Esophagus squamous epithelium (tissue), 5 donors: ENCODE measurements around the gene CYB561D2. TPM values are rescaled to one million over a fixed set of nuclear protein-coding genes. Genes with fewer than 3 reads are reported as not detected.

Experiments
- DNase-seq: peaks from one replicate; lab custom pipeline; 2025; lab: John Stamatoyannopoulos, UW
- H3K27ac ChIP-seq, 4 donors: fragments of 200-600 bp; sonication (generic); one replicate each; pipeline ENCODE4 v1.5.1; 2016 to 2019; ENCODE audit warnings: mild to moderate bottlenecking in 1 of 4
- H3K27me3 ChIP-seq, 4 donors: fragments of 200-600 bp; sonication (generic); 1 replicate in 3 of 4; 2 replicates in 1 of 4; pipeline versions ENCODE4 v1.5.1 to v1.6.0; 2017 to 2021; ENCODE audit warnings: antibody characterized with exemption in 1 of 4
- H3K36me3 ChIP-seq, 3 donors: fragments of 200-600 bp; sonication (generic); one replicate each; pipeline ENCODE4 v1.5.1; 2016 to 2019
- H3K4me1 ChIP-seq, 3 donors: fragments of 200-600 bp; sonication (generic); one replicate each; pipeline ENCODE4 v1.5.1; 2017 to 2019
- H3K4me3 ChIP-seq, 4 donors: fragments of 200-600 bp; sonication (generic); 1 replicate in 3 of 4; 2 replicates in 1 of 4; pipeline ENCODE4 v1.5.1; 2016 to 2019; ENCODE audit warnings: mild to moderate bottlenecking in 2 of 4, moderate library complexity in 1 of 4
- H3K9me3 ChIP-seq, 3 donors: fragments of 200-600 bp; sonication (generic); one replicate each; pipeline ENCODE4 v1.5.1; 2016 to 2019
- POLR2A ChIP-seq, 4 donors: fragments of 450-650 bp; IDR thresholded peaks; one replicate each; pipeline ENCODE4 v1.6.1; 2017; ENCODE audit warnings: antibody characterized with exemption in 4 of 4, mild to moderate bottlenecking in 4 of 4, moderate library complexity in 3 of 4
- WGBS, 2 donors: methylation state at CpG; one replicate each; pipeline ENCODE4 v1.1.5; 2018; 5-methylcytosine and 5-hydroxymethylcytosine counted together
- intact Hi-C: fragments of 100-400 bp; cut with DNase I; formaldehyde crosslinking; loops from one replicate; pipeline ENCODE4 v1.15.0; 2022
- total RNA-seq, 4 donors: library from RNA; depleted of rRNA; stranded (reverse); fragments of >200 nt; gene quantifications; one replicate each; pipeline ENCODE4 v1.1.0, GENCODE V29; 2016
- TF ChIP-seq, protein P1 (sequence below), 6 experiments: fragments of 450-650 bp in 4 of 6; fragments of 200-600 bp in 2 of 6; sonication (generic) in 2 of 6; IDR thresholded peaks; one replicate each; pipeline ENCODE4 v1.5.1; 2016 to 2019; ENCODE audit warnings: antibody characterized with exemption in 6 of 6, mild to moderate bottlenecking in 4 of 6, moderate library complexity in 4 of 6
- donor health status: DM: yes; HTN: yes; CAD: no.

The CYB561D2 gene
- total RNA-seq, 4 donors from 2014 or later: 18.1 to 21.9 (median 20.5) TPM

GRCh38 chr3:50345586-50346234, 5.0 kb upstream of the CYB561D2 start, which contains the start of gene ZMYND10:
ZMYND10 (minus strand) TSS chr3:50345732; CDS start chr3:50345579, 153 bp downstream.
- TF ChIP-seq, protein P1, sequence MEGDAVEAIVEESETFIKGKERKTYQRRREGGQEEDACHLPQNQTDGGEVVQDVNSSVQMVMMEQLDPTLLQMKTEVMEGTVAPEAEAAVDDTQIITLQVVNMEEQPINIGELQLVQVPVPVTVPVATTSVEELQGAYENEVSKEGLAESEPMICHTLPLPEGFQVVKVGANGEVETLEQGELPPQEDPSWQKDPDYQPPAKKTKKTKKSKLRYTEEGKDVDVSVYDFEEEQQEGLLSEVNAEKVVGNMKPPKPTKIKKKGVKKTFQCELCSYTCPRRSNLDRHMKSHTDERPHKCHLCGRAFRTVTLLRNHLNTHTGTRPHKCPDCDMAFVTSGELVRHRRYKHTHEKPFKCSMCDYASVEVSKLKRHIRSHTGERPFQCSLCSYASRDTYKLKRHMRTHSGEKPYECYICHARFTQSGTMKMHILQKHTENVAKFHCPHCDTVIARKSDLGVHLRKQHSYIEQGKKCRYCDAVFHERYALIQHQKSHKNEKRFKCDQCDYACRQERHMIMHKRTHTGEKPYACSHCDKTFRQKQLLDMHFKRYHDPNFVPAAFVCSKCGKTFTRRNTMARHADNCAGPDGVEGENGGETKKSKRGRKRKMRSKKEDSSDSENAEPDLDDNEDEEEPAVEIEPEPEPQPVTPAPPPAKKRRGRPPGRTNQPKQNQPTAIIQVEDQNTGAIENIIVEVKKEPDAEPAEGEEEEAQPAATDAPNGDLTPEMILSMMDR (IDR thresholded peaks at IDR 0.05): no peak
- Histone ChIP-seq H3K4me3 (peak within 1 kb of the TSS; percentile 18 to 60 (median 36)), H3K4me1 (peaks cover 26 to 81% (median 32%) of the 10 kb centered on the region in 3 donors), H3K9me3 (no peaks in the 10 kb centered on the region), H3K36me3 (peaks cover 0 to 21% (median 0%) of the 10 kb centered on the region in 3 donors), H3K27me3 (no peaks in the 10 kb centered on the region), H3K27ac (peak within 1 kb of the TSS in 3 of 4 donors; percentile 48 to 63 (median 55))
- 20 to 26% methylated on average over 12 to 16 of the region's 45 CpGs for WGBS, 2 donors
- DNase-seq: no peak
- intact Hi-C loops: no loop called here

- WGBS, 2 donors: 22 to 29% methylated on average over 12 to 13 of the region's 14 CpGs
- peak overlapping the region in 2 of 4 donors; percentile 12 to 33 for H3K27ac ChIP-seq
- H3K4me3 ChIP-seq: no peak overlapping the region
- peaks cover 26 to 78% (median 34%) of the 10 kb centered on the region in 3 donors for H3K4me1 ChIP-seq
- H3K27me3 ChIP-seq: no peaks in the 10 kb centered on the region
- peaks cover 0 to 25% (median 0%) of the 10 kb centered on the region in 3 donors for H3K36me3 ChIP-seq
- TF ChIP-seq, protein P1 (IDR thresholded peaks at IDR 0.05): peak in 5 of 6 experiments; percentile 22 to 62 (median 48)
- no peak for TF ChIP-seq POLR2A (IDR thresholded peaks at IDR 0.05)
- no peak for DNase-seq
- intact Hi-C loops: no loop called here
- H3K9me3 ChIP-seq: no peaks in the 10 kb centered on the region
These were observed 3.4 kb upstream of the CYB561D2 start for GRCh38 chr3:50347187-50347813.

DNA sequence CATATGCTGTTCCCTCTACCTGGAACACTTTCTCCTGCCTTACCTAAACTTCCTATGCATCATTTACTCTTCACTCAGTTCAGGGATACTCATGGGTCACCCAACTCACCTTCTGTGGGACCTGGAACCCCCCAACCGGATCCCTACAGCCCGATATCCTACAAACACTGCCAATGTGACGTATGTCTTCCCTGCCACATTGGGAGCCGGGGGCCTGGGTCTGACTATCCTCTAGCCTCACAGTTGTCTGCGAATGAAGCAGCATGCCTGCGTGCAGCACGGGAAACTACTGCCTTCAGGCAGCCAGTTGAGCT, 492 bp upstream of the CYB561D2 start:
- Histone ChIP-seq H3K4me1 (peaks cover 25 to 92% (median 32%) of the 10 kb centered on the region in 3 donors), H3K27ac (peak overlapping the region; percentile 87 to 99 (median 95)), H3K27me3 (no peaks in the 10 kb centered on the region), H3K9me3 (no peaks in the 10 kb centered on the region), H3K4me3 (peak overlapping the region; percentile 64 to 97 (median 79)), H3K36me3 (peaks cover 17 to 48% (median 22%) of the 10 kb centered on the region in 3 donors)
- TF ChIP-seq POLR2A (IDR thresholded peaks at IDR 0.05): no peak
- TF ChIP-seq, protein P1 (IDR thresholded peaks at IDR 0.05): no peak
- intact Hi-C loops: no loop called here
- DNase-seq: no peak
- 3 to 5% methylated on average over 4 to 5 of the region's 7 CpGs for WGBS, 2 donors

GRCh38 chr3:50351323-50351697, 648 bp downstream of the CYB561D2 start:
- TF ChIP-seq, protein P1 (IDR thresholded peaks at IDR 0.05): no peak
- TF ChIP-seq POLR2A (IDR thresholded peaks at IDR 0.05): no peak
- Histone ChIP-seq H3K36me3 (peaks cover 20 to 59% (median 24%) of the 10 kb centered on the region in 3 donors), H3K27me3 (no peaks in the 10 kb centered on the region), H3K4me1 (peaks cover 23 to 92% (median 32%) of the 10 kb centered on the region in 3 donors), H3K4me3 (peak overlapping the region; percentile 64 to 97 (median 79)), H3K9me3 (no peaks in the 10 kb centered on the region), H3K27ac (peak overlapping the region; percentile 87 to 99 (median 95))
- WGBS, 2 donors: 28 to 39% methylated on average over 6 to 8 of the region's 11 CpGs
- DNase-seq: no peak
- intact Hi-C loops: no loop called here

DNA sequence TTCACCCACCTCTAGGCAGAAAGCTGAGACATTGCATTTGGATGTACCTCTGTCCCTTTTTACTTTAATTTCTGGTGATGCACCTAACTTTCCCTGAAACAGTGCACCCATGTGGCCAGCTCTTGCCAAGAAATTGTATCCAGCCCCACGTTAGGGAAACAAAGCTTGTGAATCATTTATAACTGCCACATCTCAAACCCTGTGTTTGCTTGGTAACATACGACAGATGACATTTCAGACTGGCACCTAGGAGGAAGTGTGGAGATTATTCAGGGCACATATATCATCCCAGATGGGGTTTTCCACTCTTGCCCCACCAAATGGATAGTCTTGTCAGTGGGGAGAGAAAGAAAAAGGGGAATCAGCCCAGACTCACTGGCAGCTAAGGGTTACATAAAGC, 2.1 kb downstream of the CYB561D2 start:
- peaks cover 20 to 70% (median 27%) of the 10 kb centered on the region in 3 donors for H3K36me3 ChIP-seq
- TF ChIP-seq, protein P1 (IDR thresholded peaks at IDR 0.05): no peak
- TF ChIP-seq POLR2A (IDR thresholded peaks at IDR 0.05): no peak
- no peak overlapping the region for H3K27ac ChIP-seq
- whole genome bisulfite sequencing, 2 donors: 8 to 31% methylated on average over 2 of the region's 2 CpGs
- H3K4me3 ChIP-seq: no peak overlapping the region
- DNase-seq: no peak
- peaks cover 38 to 92% (median 46%) of the 10 kb centered on the region in 3 donors for H3K4me1 ChIP-seq
- H3K9me3 ChIP-seq: no peaks in the 10 kb centered on the region
- H3K27me3 ChIP-seq: no peaks in the 10 kb centered on the region
- intact Hi-C loops: no loop called here
